HS-5 (cell line): ENCODE results near the gene MUSTN1.

Source experiments
- DNase-seq: peaks from one replicate; pipeline ENCODE4 v3.0.0-alpha.2; 2012; ENCODE audit warnings: low read depth

The MUSTN1 gene

GRCh38 chr3:52784931-52785590 lies 49.8 kb downstream of the MUSTN1 start:
- no peak for DNase-seq

GRCh38 chr3:52784021-52784621 lies 50.7 kb downstream of the MUSTN1 start:
- no peak for DNase-seq

- no peak for DNase-seq
Observed at GRCh38 chr3:52783211-52783555, 51.6 kb downstream of the MUSTN1 start.
